AG10803 (cell line): ENCODE measurements around the gene ADGRD1.

Source experiments
- DNase-seq: peaks from one replicate; pipeline ENCODE4 v3.0.0; 2010; ENCODE audit warnings: low read depth
- H3K4me3 ChIP-seq: 2 replicates; pipeline ENCODE4 v1.5.1; 2011; ENCODE audit warnings: mild to moderate bottlenecking, low read length, control low read depth
- CTCF ChIP-seq: conservative IDR thresholded peaks from 2 replicates; pipeline ENCODE4 v1.5.1; 2011; ENCODE audit warnings: mild to moderate bottlenecking, low read length, control low read depth, inconsistent platforms

ADGRD1 gene

GRCh38 chr12:130984183-130985058 lies 30.7 kb downstream of the ADGRD1 start:
- no peak for DNase-seq
- no peak for TF ChIP-seq CTCF
- no peak overlapping the region for H3K4me3 ChIP-seq

GRCh38 chr12:130987151-130987931 lies 33.6 kb downstream of the ADGRD1 start:
- no peak for DNase-seq
- H3K4me3 ChIP-seq, result no peak overlapping the region
- no peak for TF ChIP-seq CTCF

GRCh38 chr12:130988261-130988660 lies 34.6 kb downstream of the ADGRD1 start:
- no peak for DNase-seq
- H3K4me3 ChIP-seq, result no peak overlapping the region
- no peak for TF ChIP-seq CTCF

GRCh38 chr12:130988751-130989150 lies 35.0 kb downstream of the ADGRD1 start:
- no peak overlapping the region for H3K4me3 ChIP-seq
- no peak for TF ChIP-seq CTCF
- no peak for DNase-seq

GRCh38 chr12:130989391-130989790 lies 35.7 kb downstream of the ADGRD1 start:
- no peak for TF ChIP-seq CTCF
- H3K4me3 ChIP-seq, result no peak overlapping the region
- DNase-seq, result no peak

GRCh38 chr12:130990034-130990433 lies 36.3 kb downstream of the ADGRD1 start:
- no peak for TF ChIP-seq CTCF
- no peak overlapping the region for H3K4me3 ChIP-seq
- DNase-seq, result no peak
